Measurements from ENCODE around the gene MEIOB. TPM values are rescaled to one million over a fixed set of nuclear protein-coding genes. Genes with fewer than 3 reads are reported as not detected.

The MEIOB gene
- total RNA-seq, 2 donors from 2014 or later, result 0.26 TPM; not detected in 1

DNA sequence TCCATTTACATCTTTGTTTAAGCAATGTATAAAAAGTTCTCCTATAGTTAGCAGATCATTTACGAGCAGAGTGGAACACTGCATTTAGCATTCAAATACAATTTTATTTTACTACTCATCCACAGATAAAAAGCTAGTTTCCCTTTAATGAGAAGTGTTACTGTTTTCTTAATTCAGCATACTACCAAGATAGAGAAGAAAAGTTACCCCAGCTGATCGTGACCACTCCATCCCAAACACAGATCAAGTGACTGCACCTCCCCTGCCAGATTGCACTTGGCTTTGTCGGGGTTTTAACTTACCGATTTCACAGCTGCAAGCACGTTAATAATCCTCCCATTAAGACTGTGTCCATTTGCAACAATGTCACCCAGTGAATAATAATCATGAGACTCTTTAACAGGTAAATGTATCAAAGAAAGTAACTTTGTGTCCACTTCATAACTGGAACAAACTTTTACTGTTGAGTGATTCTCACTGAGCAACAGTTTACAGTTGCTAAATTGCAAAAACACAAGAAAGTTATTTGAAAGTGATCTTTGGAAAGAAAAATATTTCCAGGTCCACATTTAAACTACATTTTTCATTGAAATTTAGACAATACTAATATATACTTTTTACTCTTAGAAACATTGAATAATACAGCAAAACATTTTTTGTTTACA lies 14.4 kb downstream of the MEIOB start:
- TF ChIP-seq, protein P1, sequence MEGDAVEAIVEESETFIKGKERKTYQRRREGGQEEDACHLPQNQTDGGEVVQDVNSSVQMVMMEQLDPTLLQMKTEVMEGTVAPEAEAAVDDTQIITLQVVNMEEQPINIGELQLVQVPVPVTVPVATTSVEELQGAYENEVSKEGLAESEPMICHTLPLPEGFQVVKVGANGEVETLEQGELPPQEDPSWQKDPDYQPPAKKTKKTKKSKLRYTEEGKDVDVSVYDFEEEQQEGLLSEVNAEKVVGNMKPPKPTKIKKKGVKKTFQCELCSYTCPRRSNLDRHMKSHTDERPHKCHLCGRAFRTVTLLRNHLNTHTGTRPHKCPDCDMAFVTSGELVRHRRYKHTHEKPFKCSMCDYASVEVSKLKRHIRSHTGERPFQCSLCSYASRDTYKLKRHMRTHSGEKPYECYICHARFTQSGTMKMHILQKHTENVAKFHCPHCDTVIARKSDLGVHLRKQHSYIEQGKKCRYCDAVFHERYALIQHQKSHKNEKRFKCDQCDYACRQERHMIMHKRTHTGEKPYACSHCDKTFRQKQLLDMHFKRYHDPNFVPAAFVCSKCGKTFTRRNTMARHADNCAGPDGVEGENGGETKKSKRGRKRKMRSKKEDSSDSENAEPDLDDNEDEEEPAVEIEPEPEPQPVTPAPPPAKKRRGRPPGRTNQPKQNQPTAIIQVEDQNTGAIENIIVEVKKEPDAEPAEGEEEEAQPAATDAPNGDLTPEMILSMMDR (IDR thresholded peaks at IDR 0.05), result no peak
- TF ChIP-seq POLR2A (IDR thresholded peaks at IDR 0.05), result no peak
- H3K4me3 ChIP-seq, result no peak overlapping the region

DNA sequence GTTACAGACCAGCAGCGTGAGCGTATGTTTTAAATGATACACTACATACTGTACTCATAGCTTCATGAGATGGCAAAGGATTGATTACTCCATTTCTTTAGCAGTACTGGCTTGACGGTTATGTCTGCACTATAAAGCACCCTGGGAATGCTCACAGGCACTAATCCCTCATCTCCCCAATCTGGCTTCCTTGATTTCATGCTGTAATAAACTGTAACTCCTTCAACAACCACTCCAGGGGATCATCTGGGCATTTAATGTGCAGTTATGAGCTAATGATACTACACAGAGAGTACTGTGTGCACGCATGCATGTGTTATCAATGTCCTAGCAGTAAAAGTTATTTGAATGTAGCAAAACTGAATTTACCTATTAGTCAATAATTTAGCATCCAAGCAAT lies 20.2 kb downstream of the MEIOB start:
- no peak for TF ChIP-seq POLR2A (IDR thresholded peaks at IDR 0.05)
- TF ChIP-seq, protein P1 (IDR thresholded peaks at IDR 0.05), result no peak
- 58 to 62% methylated on average over 4 of the region's 4 CpGs for WGBS, 2 donors
- H3K36me3 ChIP-seq (replicated peaks in 1 of 2; ENCODE audit: insufficient read depth in 1 of 2, low read depth in 2 of 2), result no peaks in the 10 kb centered on the region
- H3K27me3 ChIP-seq, result no peaks in the 10 kb centered on the region
- no peak overlapping the region for H3K4me3 ChIP-seq
- no peak for ATAC-seq
- DNase-seq, result no peak
- no peaks in the 10 kb centered on the region for H3K4me1 ChIP-seq
- intact Hi-C loops (cut with DNase I), result no loop called here
- no peaks in the 10 kb centered on the region for H3K9me3 ChIP-seq
- no peak overlapping the region for H3K27ac ChIP-seq

More for the DNA sequence above, 14.4 kb downstream of the MEIOB start:
- H3K4me1 ChIP-seq, result no peaks in the 10 kb centered on the region
- H3K9me3 ChIP-seq, result no peaks in the 10 kb centered on the region
- H3K36me3 ChIP-seq (replicated peaks in 1 of 2; ENCODE audit: insufficient read depth in 1 of 2, low read depth in 2 of 2), result no peaks in the 10 kb centered on the region
- ATAC-seq (no peak), DNase-seq (no peak)
- intact Hi-C loops (cut with DNase I), result loop anchor here (5.0 kb wide), 1 partner anchor 75 kb away; no protein-coding TSS in a partner anchor
- no peak overlapping the region for H3K27ac ChIP-seq
- 23 to 35% methylated on average over 5 of the region's 5 CpGs for WGBS, 2 donors
- H3K27me3 ChIP-seq, result no peaks in the 10 kb centered on the region

DNA sequence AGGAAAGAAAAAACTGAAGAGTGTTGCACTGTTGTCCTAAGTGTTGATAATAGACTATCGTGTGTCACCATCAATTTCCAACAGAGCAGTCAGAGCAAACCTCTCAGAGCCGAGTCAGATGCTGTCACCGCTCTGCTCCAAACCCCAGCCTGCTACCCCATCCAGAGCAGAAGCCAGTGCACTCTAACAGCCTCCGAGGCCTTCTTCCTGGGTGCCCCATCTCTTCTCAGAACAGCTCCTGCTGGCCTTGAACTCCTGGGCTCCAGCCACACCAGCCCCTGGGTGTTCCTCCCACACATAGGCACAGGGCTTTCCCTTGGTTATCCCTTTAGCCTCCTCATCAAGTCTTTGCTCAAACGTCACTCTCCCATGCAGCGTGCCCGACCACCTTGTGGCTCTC lies 21.0 kb downstream of the MEIOB start:
- intact Hi-C loops (cut with DNase I), result no loop called here
- Histone ChIP-seq H3K9me3 (no peaks in the 10 kb centered on the region), H3K27ac (no peak overlapping the region), H3K27me3 (no peaks in the 10 kb centered on the region), H3K36me3 (replicated peaks in 1 of 2; ENCODE audit: insufficient read depth in 1 of 2, low read depth in 2 of 2) (no peaks in the 10 kb centered on the region), H3K4me3 (no peak overlapping the region), H3K4me1 (no peaks in the 10 kb centered on the region)
- WGBS, 2 donors, result 62 to 80% methylated on average over 7 of the region's 7 CpGs
- no peak for TF ChIP-seq POLR2A (IDR thresholded peaks at IDR 0.05)
- TF ChIP-seq, protein P1 (IDR thresholded peaks at IDR 0.05), result no peak
- ATAC-seq (no peak), DNase-seq (no peak)

DNA sequence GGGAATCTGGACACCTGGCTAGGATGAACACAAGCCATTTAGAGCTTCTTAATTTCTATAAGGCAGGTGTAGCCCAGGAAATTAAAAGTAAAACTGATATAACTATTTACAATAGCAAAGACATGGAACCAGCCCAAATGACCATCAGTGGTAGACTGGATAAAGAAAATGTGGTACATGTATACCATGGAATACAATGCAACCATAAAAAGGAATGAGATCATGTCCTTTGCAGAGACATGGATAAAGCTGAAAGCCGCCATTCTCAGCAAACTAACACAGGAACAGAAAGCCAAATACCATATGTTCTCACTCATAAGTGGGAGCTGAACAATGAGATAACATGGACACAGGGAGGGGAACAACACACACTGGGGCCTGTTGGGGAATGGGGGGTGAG lies 25.5 kb downstream of the MEIOB start:
- TF ChIP-seq POLR2A (IDR thresholded peaks at IDR 0.05), result no peak
- TF ChIP-seq, protein P1 (IDR thresholded peaks at IDR 0.05), result no peak
- no peak for DNase-seq
- Histone ChIP-seq H3K27ac (no peak overlapping the region), H3K27me3 (no peaks in the 10 kb centered on the region), H3K36me3 (replicated peaks in 1 of 2; ENCODE audit: insufficient read depth in 1 of 2, low read depth in 2 of 2) (no peaks in the 10 kb centered on the region), H3K4me3 (no peak overlapping the region), H3K4me1 (no peaks in the 10 kb centered on the region), H3K9me3 (no peaks in the 10 kb centered on the region)
- 82 to 92% methylated on average over 1 of the region's 1 CpG for WGBS, 2 donors
- intact Hi-C loops (cut with DNase I), result no loop called here
- ATAC-seq, result no peak

DNA sequence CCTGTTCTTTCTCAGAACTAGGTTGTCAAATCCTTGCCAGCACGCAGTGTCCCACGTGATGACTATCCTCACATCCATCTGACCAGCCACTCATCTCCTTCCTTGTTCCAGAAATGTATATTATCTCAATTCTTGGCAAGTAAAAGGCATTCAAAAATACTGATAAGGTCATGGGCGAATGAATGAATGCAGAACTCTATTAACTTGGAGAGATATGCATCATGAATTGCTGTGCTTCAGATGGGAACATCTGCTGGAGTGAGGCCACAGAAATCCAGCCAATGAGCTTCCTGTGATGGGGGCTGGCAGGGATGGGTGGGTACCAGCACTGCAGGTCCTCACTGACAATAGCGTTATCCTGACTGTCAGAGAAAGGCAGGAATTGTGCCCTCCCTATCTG lies 26.0 kb downstream of the MEIOB start:
- H3K27ac ChIP-seq, result no peak overlapping the region
- no peak overlapping the region for H3K4me3 ChIP-seq
- H3K9me3 ChIP-seq, result no peaks in the 10 kb centered on the region
- H3K27me3 ChIP-seq, result no peaks in the 10 kb centered on the region
- 49 to 51% methylated on average over 4 of the region's 4 CpGs for WGBS, 2 donors
- H3K4me1 ChIP-seq, result no peaks in the 10 kb centered on the region
- ATAC-seq (no peak), DNase-seq (no peak)
- intact Hi-C loops (cut with DNase I), result no loop called here
- H3K36me3 ChIP-seq (replicated peaks in 1 of 2; ENCODE audit: insufficient read depth in 1 of 2, low read depth in 2 of 2), result no peaks in the 10 kb centered on the region
- no peak for TF ChIP-seq POLR2A (IDR thresholded peaks at IDR 0.05)
- TF ChIP-seq, protein P1 (IDR thresholded peaks at IDR 0.05), result no peak

All from body of pancreas (tissue), 4 donors.